Right hindlimb (tissue), 1 donor: ENCODE results near the gene LRP1B.

Source experiments
- DNase-seq: peaks from one replicate; pipeline ENCODE4 v3.0.0-alpha.2; 2018

The LRP1B gene

GRCh38 chr2:141386168-141386567, 744.6 kb downstream of the LRP1B start:
- no peak for DNase-seq

GRCh38 chr2:141384676-141385075, 746.1 kb downstream of the LRP1B start:
- DNase-seq = no peak

- DNase-seq = no peak
Observed at GRCh38 chr2:141381946-141382345, 748.9 kb downstream of the LRP1B start.

GRCh38 chr2:141380008-141380979, 750.5 kb downstream of the LRP1B start:
- DNase-seq = peak; percentile 30

GRCh38 chr2:141364821-141365220, 766.0 kb downstream of the LRP1B start:
- no peak for DNase-seq

- no peak for DNase-seq
Observed at GRCh38 chr2:141362311-141362710, 768.5 kb downstream of the LRP1B start.

GRCh38 chr2:141348481-141348880, 782.3 kb downstream of the LRP1B start:
- no peak for DNase-seq

- DNase-seq = no peak
Observed at GRCh38 chr2:141341444-141341843, 789.4 kb downstream of the LRP1B start.

GRCh38 chr2:141331127-141331526, 799.7 kb downstream of the LRP1B start:
- DNase-seq = no peak

GRCh38 chr2:141329964-141330363, 800.9 kb downstream of the LRP1B start:
- no peak for DNase-seq

- no peak for DNase-seq
Observed at GRCh38 chr2:141323571-141323970, 807.2 kb downstream of the LRP1B start.

- DNase-seq = no peak
Observed at GRCh38 chr2:141317986-141318385, 812.8 kb downstream of the LRP1B start.

- DNase-seq = no peak
Observed at GRCh38 chr2:141316606-141317005, 814.2 kb downstream of the LRP1B start.

- no peak for DNase-seq
Observed at GRCh38 chr2:141316103-141316502, 814.7 kb downstream of the LRP1B start.

GRCh38 chr2:141313972-141314371, 816.8 kb downstream of the LRP1B start:
- no peak for DNase-seq

- DNase-seq = no peak
Observed at GRCh38 chr2:141311430-141311829, 819.4 kb downstream of the LRP1B start.

- DNase-seq = no peak
Observed at GRCh38 chr2:141306368-141306767, 824.4 kb downstream of the LRP1B start.

- no peak for DNase-seq
Observed at GRCh38 chr2:141301551-141301950, 829.3 kb downstream of the LRP1B start.

- no peak for DNase-seq
Observed at GRCh38 chr2:141280037-141280436, 850.8 kb downstream of the LRP1B start.

- no peak for DNase-seq
Observed at GRCh38 chr2:141271346-141271745, 859.5 kb downstream of the LRP1B start.

GRCh38 chr2:141264848-141265247, 866.0 kb downstream of the LRP1B start:
- no peak for DNase-seq

- no peak for DNase-seq
Observed at GRCh38 chr2:141260911-141261310, 869.9 kb downstream of the LRP1B start.

- DNase-seq = no peak
Observed at GRCh38 chr2:141259683-141260082, 871.1 kb downstream of the LRP1B start.

GRCh38 chr2:141242008-141242407, 888.8 kb downstream of the LRP1B start:
- no peak for DNase-seq

GRCh38 chr2:141226560-141226959, 904.3 kb downstream of the LRP1B start:
- DNase-seq = no peak
